Frontal cortex (tissue), 4 donors: ENCODE measurements around the gene RHNO1. TPM values are rescaled to one million over a fixed set of nuclear protein-coding genes. Genes with fewer than 3 reads are reported as not detected.

Experiments used
- DNase-seq, 2 donors: peaks; one replicate each; pipeline ENCODE4 v3.0.0; 2012; ENCODE audit warnings: low spot score in 2 of 2
- FAIRE-seq: peaks from 2 replicates; lab custom pipeline; 2012; peaks lifted over from hg19 to GRCh38; lab: Jason Lieb, UNC
- total RNA-seq: library from RNA; depleted of rRNA; stranded (reverse); fragments of >200 nt; gene quantifications from one replicate; pipeline ENCODE4 v1.2.3, GENCODE V29; 2014
- donor health status: control.
- donor health status: control.
- donor health status: control.

RHNO1 gene
- 49.7 TPM for total RNA-seq

GRCh38 chr12:2877047-2877952 is at the start of gene RHNO1, which contains the start of gene FOXM1:
Gene RHNO1 (plus strand): TSS chr12:2877223. CDS start chr12:2885367, 8,144 bp downstream.
Gene FOXM1 (minus strand): TSS chr12:2877174. CDS start chr12:2874478, 2,696 bp downstream.
- no peak for FAIRE-seq
- DNase-seq = peak; percentile 99

- FAIRE-seq (no peak), DNase-seq (no peak)
Observed at GRCh38 chr12:2829275-2829674, 47.7 kb upstream of the RHNO1 start.

GRCh38 chr12:2832550-2833127 is 44.4 kb upstream of the RHNO1 start:
- FAIRE-seq (no peak), DNase-seq (no peak)

- no peak for FAIRE-seq
- no peak for DNase-seq
Observed at GRCh38 chr12:2833327-2833726, 43.7 kb upstream of the RHNO1 start.

GRCh38 chr12:2833810-2834209 is 43.2 kb upstream of the RHNO1 start:
- no peak for FAIRE-seq
- no peak for DNase-seq

DNA sequence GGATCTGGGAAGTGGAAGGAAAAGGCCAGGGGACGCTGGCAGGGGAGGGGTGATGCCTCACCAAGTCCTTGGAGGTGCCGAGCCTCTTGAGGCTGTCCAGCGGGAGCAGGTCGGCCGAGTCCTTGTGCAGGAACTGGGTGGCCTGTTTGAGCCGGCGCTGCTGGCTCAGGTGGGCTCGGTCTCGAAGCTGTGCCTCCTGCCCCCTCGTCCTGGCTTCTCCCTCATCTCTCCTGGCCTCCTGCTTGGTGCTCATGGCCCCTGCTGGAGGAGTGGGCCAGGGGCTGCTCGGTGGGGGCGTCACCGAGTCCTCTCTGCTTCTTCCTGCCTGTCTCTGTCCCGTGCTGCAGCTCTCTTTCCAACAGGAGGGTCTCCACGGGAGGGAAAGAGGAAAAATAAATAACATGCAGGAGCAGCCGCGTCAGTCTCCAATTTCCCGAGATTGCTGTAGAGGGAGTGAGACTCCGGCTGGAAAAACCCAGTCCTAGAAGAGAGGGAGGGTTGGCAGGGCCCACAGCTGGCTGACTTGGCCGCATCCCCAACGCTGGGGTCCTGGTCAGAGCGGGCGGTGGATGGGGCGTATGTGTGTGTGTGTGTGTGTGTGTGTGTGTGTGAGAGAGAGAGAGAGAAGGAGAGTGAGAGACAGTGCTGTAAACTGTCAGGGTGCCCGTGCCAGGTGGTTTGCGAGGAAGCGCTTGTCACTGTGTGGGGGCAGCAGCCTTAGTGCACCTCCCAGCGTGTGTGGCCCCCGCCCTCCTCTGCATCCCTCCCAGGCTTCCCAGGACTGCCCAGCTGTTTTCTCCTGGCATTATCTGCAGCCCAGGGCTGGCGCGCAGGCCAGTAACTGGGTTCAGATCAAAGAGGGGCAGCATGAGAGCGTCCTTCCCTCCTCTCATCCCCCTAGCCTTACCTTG is 42.2 kb upstream of the RHNO1 start, which contains the start of gene NRIP2:
Gene NRIP2 (minus strand): TSS at position 455 of the 911 bp plus-strand sequence. CDS start 52 bp downstream, at position 403.
- FAIRE-seq (no peak), DNase-seq (peak; percentile 52 to 76)

DNA sequence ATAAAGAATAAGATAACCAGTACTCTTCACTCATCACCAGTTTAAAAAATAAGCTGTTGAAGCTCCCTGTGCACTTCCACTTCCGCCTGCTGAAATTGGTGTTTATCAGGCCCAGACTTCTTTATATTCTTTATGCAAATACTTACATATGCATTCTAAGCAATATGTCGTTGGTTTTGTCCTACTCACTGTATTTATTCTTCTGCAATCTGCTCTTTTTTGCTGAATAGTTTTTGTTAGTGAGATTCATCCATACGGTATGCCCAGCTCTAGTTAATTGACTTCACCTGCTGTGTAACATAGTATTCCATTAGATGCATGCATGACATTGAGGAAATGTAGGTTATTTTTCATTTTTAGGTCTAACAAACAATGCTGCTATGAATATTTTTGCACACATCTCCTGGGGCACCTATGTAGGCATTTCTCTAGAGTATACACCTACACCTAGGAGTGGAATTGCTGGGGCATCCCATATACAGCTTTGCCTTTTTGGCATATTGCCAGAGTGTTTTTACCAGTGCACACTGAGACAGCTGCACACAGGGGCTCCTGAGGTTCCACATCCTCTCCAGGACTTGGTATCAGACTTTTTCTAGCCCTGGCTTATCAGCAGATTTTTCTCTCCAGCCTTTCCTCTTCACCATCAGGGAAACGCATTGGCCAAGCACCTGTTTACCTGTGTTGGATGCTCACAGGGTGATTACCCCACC is 41.2 kb upstream of the RHNO1 start:
- FAIRE-seq = no peak
- DNase-seq = no peak

- DNase-seq (no peak), FAIRE-seq (no peak)
Observed at GRCh38 chr12:2836574-2836973, 40.4 kb upstream of the RHNO1 start.

- DNase-seq = no peak
Observed at GRCh38 chr12:2841056-2841650, 35.9 kb upstream of the RHNO1 start.

DNA sequence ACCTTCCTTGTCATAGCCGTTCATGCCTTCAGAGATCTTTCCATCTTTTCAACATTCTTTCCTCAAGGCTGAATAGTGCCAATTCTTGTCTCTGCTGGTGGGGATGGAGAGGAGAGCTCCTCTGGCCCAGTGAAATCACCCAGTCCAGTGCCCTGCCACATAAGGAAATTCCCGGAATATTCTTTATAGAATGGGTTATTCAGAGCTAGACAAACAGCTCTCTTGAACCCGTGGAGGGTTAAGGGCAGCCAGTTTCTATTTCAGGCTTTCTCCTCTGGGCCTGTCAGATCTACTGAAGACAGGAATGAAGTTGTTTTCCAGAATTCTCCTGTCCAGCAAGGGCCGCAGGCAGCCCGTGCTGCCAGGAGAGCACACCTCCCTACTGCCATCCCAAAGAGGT is 34.1 kb upstream of the RHNO1 start:
- no peak for FAIRE-seq
- no peak for DNase-seq

More at GRCh38 chr12:2841056-2841650, 35.9 kb upstream of the RHNO1 start:
- no peak for FAIRE-seq

- no peak for DNase-seq
- no peak for FAIRE-seq
Observed at GRCh38 chr12:2844786-2845185, 32.2 kb upstream of the RHNO1 start.

DNA sequence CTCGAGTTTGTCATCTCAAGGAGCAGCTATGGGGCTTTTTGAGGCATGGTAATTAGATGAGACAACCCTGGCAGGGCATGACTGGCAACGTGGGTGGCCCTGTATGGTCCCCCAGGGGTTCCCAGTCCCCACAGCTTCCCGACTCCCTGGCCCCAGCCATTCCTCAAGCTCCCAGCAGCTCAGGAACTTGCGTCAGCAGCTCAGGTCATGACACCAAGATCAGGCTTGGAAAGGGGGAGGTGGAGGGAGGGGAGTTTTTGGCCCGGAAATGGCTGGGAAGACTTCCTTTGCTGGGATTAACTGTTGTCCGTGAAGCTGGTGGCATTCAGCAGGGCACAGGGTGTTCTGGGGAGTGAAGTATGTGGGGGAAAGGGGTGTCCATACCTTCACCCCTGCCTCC is 31.7 kb upstream of the RHNO1 start:
- DNase-seq (no peak), FAIRE-seq (no peak)

DNA sequence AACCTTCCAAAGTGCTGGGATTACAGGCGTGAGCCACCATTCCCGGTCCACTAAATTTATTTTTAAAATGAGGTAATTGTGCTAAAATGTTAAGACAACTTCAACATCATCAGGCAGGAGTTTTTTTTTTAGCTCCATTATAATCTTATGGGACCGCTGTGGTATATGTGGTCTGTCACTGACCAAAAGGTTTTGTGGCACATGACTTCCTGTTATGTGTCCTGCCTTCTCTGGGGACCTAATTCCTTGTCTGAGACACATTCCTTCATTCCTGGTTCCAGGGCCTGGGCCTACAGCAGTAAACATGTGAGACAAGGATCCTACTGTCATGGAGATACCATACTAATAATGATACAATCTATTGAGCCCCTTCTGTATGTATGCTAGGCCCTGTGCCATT is 25.1 kb upstream of the RHNO1 start:
- DNase-seq = no peak
- FAIRE-seq = no peak

DNA sequence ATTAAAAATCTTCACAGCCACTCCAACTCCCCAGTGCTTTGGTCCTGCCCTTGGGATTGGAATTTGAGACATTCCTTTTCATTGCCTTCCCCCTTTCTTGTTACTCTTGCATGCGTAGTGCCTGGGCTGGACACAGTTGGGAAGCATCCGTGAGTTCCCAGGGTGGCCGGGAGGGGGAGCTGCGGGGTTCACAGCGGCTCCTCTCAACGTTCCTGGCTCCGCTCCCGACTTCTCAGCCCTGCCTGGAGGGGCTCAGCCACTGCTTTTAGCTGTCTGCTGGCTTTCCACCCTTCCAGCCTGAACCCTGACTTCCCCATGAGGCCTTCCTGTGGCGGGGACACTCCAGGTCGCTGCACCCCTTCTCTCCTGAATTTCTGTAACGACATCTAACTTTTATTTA is 23.4 kb upstream of the RHNO1 start:
- peak; percentile 46 to 89 for DNase-seq
- FAIRE-seq = no peak

- DNase-seq (no peak), FAIRE-seq (no peak)
Observed at GRCh38 chr12:2854669-2855453, 22.2 kb upstream of the RHNO1 start.

GRCh38 chr12:2855546-2855945 is 21.5 kb upstream of the RHNO1 start:
- DNase-seq (no peak), FAIRE-seq (no peak)

DNA sequence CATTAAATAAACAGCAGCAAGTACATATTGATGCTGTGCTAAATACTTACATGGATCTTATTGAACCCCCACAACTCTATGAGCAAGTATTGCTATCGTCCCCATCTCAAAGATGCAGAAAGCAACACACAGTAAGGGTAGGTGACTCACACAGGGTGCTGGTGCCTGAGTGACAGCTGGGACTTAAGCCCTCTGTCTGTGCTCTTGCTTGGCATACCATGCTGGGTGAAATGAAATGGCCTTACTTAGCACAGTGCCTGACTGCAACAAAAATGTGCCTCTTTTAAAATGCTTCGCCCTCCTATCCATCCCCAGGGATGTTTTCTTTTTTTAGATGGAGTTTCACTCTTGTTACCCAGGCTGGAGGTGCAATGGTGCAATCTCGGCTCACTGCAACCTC is 21.0 kb upstream of the RHNO1 start:
- FAIRE-seq (no peak), DNase-seq (no peak)

DNA sequence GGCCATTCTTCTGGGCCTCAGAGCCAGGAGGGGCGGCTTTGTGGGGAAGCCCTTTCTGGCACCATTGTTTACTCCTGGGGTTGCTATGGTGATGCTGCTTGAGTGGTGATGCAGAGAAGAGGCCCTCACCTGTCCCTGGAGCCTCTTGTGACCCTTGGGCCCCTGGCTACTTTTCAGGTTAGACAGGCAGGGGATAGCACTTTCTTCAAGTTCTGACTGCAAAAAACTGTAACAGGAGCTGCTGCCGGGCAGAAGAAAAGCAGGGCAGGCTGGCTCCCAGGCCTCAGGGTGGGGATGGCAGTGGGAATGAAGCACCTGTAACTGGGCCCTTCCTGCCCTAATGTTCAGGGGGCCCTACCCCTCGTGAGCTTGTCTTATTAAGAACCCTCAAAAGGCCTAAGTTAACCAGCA is 20.0 kb upstream of the RHNO1 start, which contains the start of gene TEX52:
Gene TEX52 (minus strand): TSS at position 19 of the 411 bp plus-strand sequence. CDS start 13 bp downstream, at position 6.
- no peak for DNase-seq

More for the DNA sequence above, 20.0 kb upstream of the RHNO1 start, which contains the start of gene TEX52:
- FAIRE-seq = no peak
